ENCODE data around the gene PFKFB2.

Gene PFKFB2

DNA sequence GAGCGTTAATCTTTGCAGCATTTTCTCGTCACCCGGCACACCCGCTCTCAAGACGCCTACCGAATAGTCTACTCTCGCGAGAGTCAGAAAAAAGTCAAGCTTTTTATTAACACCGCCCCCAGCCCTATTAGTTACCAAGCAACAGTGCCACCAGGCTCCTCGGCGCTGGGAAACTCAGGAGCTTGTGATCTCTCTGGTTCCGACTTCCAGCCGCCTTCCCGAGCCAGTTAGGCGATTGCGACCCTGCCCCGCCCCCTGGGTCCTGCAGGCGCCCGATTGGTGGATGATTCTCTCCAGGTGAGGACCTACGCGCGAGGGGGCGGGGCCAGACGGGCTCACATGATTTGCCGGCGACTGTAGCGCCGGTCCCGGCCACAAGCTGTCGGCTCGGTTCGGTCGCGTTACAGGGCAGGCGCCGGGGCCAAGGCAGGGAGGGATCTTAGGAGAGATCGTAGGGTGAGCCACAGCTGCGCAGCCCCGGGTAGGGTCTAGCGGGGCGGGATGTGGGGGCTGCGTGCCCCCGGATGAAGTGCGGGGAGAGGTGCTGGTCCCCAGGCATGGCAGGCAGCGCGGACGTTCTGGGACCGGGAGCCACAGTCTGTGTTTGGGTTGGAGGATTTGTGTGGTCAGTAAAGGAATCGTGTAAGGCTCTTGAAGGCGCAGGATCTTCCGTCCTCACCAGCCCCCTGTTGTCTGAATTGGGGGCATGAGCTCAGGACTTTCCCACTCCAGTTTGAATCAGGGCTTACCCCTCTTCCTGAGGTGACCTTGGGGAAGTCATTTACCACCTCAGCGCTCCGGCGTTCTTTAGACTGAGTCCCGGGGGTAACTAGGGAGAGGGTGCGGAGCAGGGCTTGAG lies at the start of gene PFKFB2:
TSS of gene PFKFB2 (plus strand) at position 365 of the 859 bp plus-strand sequence. CDS start 1,443 bp downstream, outside the sequence.
- peak; percentile 93 for DNase-seq (ENCODE audit: low spot score)

DNA sequence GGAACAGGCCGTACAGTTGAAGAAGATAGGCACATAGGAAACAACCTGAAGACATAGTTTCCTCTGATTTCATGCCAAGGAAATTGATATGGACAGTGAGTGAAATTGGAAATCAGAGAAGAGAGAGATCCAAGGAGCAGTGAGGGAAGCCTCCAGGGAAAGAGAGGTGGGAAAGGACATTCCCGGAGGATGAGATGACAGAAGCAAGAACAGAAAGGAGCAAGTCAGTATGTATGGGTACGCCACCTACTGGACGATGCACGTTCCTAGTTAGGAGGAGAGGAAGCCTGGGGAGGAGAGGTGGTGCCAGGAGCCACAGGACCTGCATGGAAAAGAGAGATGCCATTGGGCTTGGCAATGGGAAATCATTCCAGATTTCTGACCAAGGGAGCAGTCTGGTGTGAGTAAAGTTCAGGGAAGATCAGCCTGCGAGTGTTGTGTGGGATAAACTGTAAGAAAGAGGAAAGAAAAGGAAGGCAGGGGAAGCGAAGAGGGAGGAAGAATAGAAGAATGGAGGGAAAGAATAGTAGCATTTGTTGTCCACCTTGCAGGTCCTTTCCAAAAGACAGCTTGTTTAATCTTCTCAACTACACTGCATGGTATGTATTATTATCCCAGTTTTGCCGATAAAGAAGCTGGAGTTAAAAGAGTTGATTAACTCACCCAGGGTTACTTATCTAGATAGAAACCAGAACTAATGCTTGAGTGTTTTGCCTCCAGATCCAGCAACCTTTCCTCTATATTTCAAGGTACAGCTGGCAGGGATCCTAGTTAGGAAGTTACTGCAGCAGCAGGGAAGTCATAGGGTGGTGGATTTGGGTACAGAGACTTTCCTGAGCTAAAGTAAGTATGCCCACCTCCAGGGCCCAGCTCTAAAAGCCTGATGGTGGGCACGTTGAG lies 47.9 kb upstream of the PFKFB2 start:
- no peak for DNase-seq (ENCODE audit: low spot score)

DNA sequence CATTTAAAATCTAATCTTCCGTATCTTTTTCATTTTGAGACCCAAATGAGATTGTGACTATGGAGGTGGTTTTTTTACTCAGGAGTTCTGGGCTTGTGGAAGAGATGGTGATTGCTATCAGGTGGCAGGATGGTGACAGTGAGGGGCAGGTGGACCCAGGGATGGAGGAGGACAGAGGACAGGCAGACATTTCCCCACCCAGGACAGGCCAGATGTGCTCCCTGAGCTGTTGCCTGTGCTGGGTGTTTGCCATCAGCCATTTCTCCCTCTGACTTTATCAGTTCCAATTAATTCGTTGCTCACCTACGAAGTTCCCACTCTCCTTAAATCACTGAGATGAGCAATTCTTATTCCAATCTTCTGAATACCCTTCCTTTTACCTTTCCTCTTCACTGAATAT lies 47.0 kb upstream of the PFKFB2 start:
- DNase-seq (ENCODE audit: low spot score), result no peak

DNA sequence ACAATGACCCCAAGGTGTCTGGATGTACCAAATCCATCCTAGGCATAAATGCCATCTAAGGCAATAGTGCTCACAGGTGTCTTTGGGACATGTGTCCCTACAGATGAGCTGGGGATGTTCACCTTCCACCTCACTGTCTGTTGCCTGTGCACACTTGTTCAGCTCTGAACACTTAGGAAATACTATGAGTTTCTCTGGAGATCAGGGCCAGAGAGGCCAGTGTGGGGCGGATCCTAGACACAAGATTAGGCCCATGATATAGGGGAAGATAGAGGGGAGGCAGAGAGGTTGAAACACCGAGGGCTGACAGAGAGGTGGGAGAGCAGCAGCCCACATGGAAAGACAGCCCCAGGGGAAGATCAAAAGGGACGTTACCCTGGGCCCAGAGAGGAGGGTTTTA lies 46.2 kb upstream of the PFKFB2 start:
- DNase-seq (ENCODE audit: low spot score), result no peak

DNA sequence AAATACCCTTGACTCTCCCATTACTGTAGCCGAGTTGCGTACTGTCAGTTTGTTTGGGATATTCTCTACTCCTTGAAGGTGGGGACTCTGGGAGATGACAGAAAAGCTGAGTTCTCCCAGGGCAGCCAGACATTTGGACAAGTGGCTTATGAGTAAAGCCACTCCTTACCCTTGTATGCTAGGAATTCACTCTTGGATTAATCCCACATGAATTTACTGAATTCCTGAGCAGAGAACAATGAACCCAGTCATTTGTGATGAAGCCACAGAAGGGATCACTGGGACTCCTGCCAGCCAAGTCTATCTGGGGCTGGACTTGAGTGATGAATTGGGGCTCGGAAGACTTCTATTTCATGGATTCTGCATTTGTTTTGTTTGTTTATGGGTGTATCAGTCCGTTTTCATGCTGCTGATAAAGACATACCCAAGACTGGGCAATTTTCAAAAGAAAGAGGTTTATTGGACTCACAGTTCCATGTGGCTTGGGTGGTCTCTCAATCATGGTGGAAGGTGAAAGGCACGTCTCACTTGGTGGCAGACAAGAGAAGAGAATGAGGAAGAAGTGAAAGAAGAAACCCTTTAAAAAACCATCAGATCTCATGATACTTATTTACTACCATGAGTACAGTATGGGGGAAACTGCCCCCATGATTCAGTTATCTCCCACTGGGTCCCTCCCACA lies 45.6 kb upstream of the PFKFB2 start:
- DNase-seq (ENCODE audit: low spot score), result no peak

DNA sequence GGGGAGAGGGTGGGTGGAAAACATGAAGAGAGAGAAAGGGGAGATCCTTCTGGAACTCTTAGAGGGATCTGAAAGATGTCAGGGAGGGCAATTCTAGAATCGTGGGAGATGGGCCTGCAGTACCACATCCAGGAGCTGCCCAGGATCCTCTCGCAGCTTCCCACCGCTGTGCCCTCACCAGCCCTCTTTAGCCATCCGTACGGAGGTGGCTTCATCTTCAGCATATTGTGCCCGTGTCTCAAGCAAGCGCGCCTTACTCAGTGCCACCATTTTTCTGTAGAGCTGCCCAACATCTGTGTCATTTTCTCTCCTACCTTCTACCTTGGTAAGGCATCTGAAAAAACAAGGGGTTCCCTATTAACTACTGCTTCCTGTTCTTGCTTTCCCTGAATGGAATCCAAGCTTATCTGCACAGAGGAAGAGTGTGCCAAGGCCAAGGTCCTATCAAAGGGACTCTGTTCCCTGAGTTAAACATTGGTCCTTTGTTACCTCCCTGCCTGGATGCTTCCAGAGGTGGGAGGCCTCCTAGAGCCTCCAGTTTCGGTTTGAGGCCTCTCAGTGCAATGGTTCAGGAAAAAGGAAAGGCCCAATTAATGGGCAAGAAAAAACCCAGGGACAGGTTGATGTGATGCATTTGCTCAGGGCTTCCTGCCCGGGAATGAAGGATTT lies 43.8 kb upstream of the PFKFB2 start:
- DNase-seq (ENCODE audit: low spot score), result no peak

DNA sequence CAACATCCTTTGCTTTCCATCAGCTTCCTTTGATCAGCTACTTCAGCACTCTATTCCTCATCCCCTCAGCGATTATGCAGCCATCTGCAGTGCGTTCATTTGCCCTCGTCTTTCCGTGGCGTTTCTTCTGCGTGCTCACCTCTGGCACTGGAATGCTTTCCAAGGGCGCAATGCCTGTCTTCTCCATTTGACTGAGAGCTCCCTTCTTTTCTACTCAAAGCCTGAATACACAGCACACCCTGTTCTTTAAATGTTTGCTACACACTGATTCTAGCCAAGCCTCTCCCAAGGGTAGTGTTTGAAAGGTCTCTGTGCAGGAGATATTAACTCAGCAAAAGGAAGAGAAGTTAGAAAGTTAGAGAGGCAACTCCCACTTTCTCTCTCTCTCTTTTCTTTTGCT lies 43.1 kb upstream of the PFKFB2 start:
- no peak for DNase-seq (ENCODE audit: low spot score)

DNA sequence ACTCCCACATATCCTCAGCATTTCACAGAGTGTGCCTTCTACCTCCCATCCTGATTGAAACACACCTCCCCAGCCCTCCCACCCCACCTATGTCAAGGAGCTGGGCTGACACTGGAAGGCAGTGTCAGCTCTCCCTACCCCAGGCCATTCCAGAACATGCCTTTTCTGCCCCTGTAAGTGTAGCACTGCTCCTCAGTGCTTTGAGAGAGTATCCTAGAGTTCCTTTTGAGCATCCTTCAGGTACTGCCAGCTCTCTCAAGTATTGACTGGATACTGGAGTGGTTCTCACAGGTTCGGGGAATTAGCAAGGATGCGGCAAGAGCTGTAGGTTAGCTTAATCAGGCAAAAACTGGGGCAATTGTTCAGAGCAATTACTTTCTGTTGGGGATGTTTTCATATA lies 42.3 kb upstream of the PFKFB2 start:
- no peak for DNase-seq (ENCODE audit: low spot score)

DNA sequence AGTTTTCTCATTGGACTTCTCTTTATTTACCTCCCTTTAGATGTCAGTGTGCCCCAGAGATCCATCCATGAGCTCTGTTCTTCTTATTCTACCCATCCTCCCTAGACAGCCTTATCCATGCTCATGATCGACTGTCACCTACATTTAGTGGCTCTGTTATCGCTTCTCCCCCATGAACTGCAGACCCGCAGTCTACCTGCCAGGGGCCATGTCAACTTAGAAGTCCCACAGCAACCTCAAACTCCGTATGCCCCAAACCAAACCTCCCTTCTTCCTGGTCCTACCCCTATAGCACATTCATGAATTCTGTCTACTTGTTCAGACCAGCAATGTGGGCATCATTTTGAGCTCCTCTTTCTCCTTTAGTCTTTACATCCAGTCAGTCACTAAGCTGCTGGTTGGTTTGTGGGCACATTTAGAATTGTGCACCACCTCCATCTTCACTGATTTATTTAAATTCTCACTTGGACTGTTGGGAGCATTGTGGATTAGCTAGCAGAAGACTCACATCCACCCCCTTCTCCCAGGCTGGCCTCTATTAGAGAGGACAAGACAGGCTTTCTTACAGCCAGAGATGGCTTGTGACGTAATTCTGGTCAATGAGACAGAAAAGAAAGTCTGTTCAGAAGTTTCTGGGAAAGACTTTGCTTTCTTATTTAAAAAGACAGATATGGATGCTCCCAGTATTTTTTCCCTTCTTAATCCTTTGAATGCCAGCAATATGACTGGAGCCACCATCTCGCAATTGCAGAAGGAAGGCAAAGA lies 39.6 kb upstream of the PFKFB2 start:
- DNase-seq (ENCODE audit: low spot score), result no peak

DNA sequence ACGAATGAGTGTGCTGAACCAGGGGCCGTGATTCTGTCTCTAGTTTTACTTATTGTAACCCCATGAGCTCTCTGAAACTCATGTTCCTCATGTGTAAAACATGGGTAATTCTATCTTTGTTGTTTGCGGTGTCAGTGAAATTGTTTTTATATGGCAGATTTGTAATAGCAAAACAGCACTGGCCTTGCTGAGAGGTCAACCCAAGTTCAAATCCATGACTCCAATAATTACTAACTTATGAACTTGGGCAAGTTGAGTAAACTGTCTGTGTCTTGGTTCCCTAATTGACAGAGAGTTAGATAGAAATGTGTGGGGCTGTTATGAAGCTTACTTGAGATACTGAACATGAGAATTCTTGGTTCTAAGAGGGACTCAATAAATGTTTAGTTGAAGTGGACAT lies 38.3 kb upstream of the PFKFB2 start:
- no peak for DNase-seq (ENCODE audit: low spot score)

DNA sequence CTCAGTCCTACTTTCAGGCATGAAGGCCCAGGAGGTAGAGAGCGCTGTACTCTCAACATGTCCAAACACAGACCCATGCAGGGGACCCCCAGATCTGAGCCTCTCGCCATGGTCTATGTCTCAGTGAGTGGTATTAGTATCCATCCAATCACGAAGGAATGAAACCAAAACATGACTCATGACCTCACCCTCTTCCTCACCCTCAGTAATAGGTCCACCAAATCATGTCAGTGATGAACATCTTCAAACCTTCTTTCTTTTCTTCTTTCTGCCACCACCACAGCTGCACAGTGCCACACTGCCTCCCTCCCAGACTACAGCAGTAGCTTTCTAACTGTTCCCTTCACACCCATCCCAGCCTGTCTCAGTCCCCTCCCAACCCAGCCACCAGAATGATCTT lies 37.3 kb upstream of the PFKFB2 start:
- no peak for DNase-seq (ENCODE audit: low spot score)

DNA sequence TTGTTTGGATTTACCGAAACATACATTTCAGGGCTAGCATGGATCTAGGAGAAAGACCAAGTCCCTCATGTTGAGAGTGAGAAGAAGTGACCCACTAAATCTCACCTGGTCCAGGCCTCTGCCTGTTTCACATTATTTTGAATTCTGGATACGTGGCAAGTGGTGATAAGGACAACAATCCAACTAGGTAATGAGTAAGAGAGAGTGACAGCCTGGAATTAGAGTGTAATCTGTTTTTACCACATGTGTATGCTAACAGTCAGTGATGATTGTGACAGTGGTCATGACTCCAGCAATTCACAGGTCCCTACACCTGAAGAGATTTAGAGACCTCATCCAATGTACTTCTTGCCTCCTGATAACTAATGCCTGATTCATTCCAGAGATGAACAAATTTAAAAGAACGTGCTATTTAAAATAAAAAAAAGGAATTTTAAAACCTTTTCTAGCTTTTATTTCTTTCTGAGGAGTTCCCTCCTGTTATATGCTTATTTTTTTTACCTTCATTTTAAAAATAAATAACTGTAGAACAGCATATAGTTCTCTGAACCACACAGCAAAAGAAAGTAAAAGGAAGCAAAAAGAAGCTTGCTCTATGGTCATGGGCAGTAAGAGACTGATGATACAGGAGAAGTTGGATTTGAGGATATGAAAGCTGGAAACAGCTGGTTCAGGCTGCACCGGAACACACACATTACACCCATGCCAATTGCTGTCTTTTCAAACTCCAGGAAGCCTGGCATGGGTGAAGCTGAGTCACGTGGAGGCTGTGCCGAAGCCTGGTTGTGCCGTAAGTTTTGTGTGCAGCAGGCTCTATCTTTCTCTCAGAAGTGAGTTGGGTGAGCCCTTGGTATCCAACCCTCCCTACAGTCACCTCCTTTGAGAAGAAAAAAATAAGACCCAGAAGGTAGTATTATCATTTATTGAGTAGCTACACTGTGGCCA lies 35.2 kb upstream of the PFKFB2 start:
- no peak for DNase-seq (ENCODE audit: low spot score)

DNA sequence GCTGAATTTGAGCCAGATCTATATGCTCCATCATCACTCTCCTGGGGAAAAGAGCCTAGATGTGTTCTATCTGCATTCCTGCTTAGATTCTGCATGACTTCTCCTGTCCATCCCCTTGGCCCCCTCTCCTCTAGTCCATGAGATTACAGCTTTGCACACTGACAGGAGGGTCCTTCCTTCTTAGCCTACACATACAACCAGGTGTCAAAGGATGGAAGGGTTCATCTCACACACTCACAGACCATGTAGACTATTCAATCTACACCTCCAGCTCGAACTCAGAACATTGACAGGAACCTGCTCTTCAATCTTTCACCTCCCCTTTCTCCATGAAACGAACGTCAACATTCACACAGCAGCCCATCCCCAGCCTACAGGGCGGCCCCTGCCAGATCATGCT lies 34.4 kb upstream of the PFKFB2 start:
- no peak for DNase-seq (ENCODE audit: low spot score)

DNA sequence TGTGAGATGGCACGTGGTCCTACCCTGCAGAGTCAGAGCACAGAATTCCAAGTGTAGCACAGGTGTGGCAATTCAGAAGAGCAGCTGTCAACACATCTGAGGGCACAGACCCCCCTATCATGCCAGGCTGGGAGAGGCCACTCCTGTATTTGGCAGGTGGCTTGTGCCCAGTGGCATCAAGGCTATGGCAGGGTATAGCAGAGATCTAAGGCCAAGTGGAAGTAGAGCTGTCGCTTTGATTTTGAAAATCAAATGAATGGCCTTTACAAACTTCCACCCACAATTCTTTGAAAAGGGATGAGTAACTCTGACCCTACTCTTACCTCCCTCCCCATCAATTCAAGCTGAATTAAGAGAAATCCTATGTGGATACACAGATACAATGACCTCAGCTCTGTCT lies 33.9 kb upstream of the PFKFB2 start:
- no peak for DNase-seq (ENCODE audit: low spot score)

DNA sequence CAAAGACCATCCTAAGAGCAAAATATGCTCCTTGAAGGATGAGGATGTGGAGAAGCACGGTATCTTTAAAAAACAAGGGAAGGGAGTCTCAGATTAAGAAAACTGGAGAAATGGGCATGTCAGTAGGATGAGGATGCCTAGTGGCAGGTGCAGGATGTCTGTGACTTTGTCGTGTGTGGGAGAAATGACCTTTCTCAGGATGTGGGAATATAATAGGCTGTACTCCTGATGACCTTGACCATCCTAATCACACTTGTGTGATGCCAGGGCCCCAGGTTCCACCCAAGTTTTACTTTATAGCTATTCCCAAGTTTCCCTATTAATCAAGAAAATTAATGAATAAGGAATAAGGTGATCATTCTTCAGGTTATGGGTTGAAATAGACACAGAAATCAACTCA lies 33.4 kb upstream of the PFKFB2 start:
- no peak for DNase-seq (ENCODE audit: low spot score)

DNA sequence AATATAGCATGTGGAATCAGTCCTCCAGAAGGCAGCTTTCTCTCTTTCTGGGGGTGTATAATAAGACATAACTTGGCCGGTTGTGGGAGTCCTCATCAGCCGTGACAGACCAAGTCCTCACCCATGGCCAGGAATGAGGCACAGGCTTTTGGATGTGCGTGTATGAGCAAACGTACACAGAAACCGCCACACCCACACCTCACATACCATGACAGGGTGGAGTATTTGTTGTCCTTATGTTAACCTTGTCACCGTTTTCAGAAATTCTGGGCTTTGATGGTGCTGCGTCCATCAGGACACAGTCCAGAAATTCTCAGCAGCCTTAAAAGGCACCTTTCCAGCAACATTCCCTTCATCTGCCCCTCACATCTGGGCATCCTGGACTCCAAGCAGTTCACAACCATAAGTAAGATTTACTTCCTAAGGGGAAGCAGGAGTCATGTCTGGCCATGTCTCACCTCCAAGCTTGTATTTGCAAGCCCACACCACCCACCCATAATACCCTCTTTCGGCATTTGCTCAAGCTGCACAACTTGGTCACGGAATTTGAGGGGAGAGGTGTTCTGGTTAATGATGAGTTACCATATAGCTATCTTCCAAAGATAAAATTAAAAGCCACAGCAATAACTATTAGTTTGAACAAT lies 32.9 kb upstream of the PFKFB2 start:
- no peak for DNase-seq (ENCODE audit: low spot score)

DNA sequence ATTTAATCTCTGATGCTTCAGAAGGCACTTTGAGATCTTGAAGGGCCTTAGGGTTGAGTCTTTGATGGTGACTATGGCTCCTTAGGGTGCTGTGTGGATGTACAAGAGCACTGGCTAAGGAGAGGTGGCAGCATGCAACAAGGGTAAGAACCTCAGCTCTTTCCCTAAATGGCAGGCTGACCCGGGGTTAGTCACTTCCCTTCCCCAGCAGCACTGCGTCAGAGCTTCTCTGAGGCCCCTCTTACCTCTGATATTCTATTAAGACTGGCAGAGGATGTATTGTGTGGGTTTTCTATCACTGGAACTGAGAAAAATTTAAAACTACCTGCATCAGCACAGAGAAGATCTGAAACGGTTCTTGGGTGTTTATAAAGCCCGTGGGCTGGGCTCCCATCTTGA lies 32.4 kb upstream of the PFKFB2 start:
- no peak for DNase-seq (ENCODE audit: low spot score)

DNA sequence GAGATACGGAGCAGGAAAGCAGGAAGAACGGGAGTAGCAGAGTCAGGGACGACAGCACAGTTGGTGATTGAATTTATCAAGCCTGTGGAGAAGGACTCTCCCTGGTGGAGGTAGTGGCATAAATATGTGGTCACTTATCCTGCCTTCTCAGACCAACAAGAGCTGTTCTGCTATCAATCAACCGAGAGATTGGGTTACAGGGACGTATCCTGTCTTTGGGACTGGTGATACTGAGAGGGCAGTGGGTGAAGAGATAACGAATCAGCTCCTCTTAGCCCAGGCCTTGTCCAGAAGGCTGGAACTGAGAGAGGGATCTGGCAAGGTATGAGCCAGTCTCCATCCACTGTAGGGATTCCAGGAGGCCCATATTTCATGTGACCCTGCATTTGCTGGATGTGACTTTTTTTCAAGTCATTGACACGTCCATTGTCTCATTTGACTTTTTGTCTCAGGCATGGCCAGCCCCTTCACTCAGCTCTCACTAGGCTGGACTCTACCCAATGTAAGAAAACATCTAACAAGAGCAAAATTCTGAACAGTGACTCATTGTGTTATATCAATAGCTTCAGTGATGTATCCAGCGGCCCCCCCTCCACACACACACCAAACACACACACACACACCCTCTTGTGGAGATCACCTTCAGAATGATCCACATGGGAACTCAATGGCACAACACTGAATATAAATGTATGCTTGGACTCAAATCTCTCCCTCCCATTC lies 31.8 kb upstream of the PFKFB2 start:
- DNase-seq (ENCODE audit: low spot score), result no peak
